GM10266 (cell line): ENCODE data around the gene SLC5A6.

Experiments
- DNase-seq: peaks from one replicate; pipeline ENCODE4 v3.0.0; 2012; ENCODE audit errors: extremely low spot score
- CTCF ChIP-seq: IDR thresholded peaks from 2 replicates; pipeline ENCODE4 v1.5.1; 2012; ENCODE audit warnings: mild to moderate bottlenecking, low read depth; ENCODE audit not compliant: control insufficient read depth, insufficient read depth; ENCODE audit errors: missing control alignments

Gene SLC5A6

GRCh38 chr2:27206346-27206745, 5.7 kb downstream of the SLC5A6 start:
- DNase-seq: no peak
- no peak for TF ChIP-seq CTCF

GRCh38 chr2:27205206-27205605, 6.9 kb downstream of the SLC5A6 start:
- DNase-seq: no peak
- no peak for TF ChIP-seq CTCF

GRCh38 chr2:27204566-27204965, 7.5 kb downstream of the SLC5A6 start:
- no peak for DNase-seq
- no peak for TF ChIP-seq CTCF

GRCh38 chr2:27203741-27204140, 8.3 kb downstream of the SLC5A6 start:
- TF ChIP-seq CTCF: no peak

GRCh38 chr2:27202854-27203253, 9.2 kb downstream of the SLC5A6 start:
- no peak for DNase-seq
- no peak for TF ChIP-seq CTCF

More at GRCh38 chr2:27203741-27204140, 8.3 kb downstream of the SLC5A6 start:
- DNase-seq: no peak

- no peak for TF ChIP-seq CTCF
- DNase-seq: no peak
Observed at GRCh38 chr2:27201675-27202074, 10.4 kb downstream of the SLC5A6 start.

- TF ChIP-seq CTCF: no peak
- no peak for DNase-seq
Observed at GRCh38 chr2:27199241-27199640, 12.8 kb downstream of the SLC5A6 start.
